HepG2 (cell line): ENCODE measurements around the gene TLE2.

ENCODE experiments used
- ARID4A ChIP-seq: sonication (generic); formaldehyde crosslinking; IDR thresholded peaks from 2 replicates; pipeline ENCODE4 v1.5.0; 2020; ENCODE audit warnings: mild to moderate bottlenecking, missing genetic modification reagents, borderline replicate concordance
- CEBPB ChIP-seq: IDR thresholded peaks from 2 replicates; pipeline ENCODE4 v1.6.1; 2011; ENCODE audit warnings: low read depth, low read length, improper control_type of control experiment, borderline replicate concordance
- CTCF ChIP-seq: sonication (generic); formaldehyde crosslinking; IDR thresholded peaks from 2 replicates; pipeline ENCODE4 v1.5.0; 2020; ENCODE audit warnings: mild to moderate bottlenecking, missing genetic modification reagents, moderate library complexity
- ERF ChIP-seq: IDR thresholded peaks from 2 replicates; pipeline ENCODE4 v1.6.1; 2018; ENCODE audit warnings: missing biosample characterization, missing genetic modification reagents
- MXI1 ChIP-seq: IDR thresholded peaks from 3 replicates; pipeline ENCODE4 v1.6.1; 2012; ENCODE audit warnings: low read depth, low read length, inconsistent platforms, borderline replicate concordance
- RAD21 ChIP-seq: fragments of 450-650 bp; formaldehyde crosslinking; IDR thresholded peaks from 2 replicates; pipeline ENCODE4 v1.5.0; 2020; ENCODE audit warnings: mild to moderate bottlenecking
- ZFP82 ChIP-seq: sonication (generic); formaldehyde crosslinking; IDR thresholded peaks from 2 replicates; pipeline ENCODE4 v1.5.1; 2020; ENCODE audit warnings: mild to moderate bottlenecking, missing genetic modification reagents, borderline replicate concordance

- no peak for TF ChIP-seq CTCF
- no peak for TF ChIP-seq CEBPB
- TF ChIP-seq RAD21 (CRISPR knock-in tag) = no peak
- TF ChIP-seq ZFP82 (CRISPR knock-in tag) = no peak
- no peak for TF ChIP-seq ERF (CRISPR knock-in tag)
- TF ChIP-seq MXI1 = no peak
- TF ChIP-seq ARID4A (CRISPR knock-in tag) = no peak
These were observed 16.1 kb upstream of the TLE2 start for GRCh38 chr19:3045191-3045590.
